Measurements from ENCODE around the gene BBOX1. TPM values are rescaled to one million over a fixed set of nuclear protein-coding genes. Genes with fewer than 3 reads are reported as not detected.

The BBOX1 gene
- total RNA-seq, 1 donor from 2014 or later = 0.32 TPM

Other genes starting within 250 kb of the BBOX1 start
- 2.6 TPM for gene FIBIN, start 46.7 kb upstream of the BBOX1 start, total RNA-seq

Data from mesenteric fat pad (tissue), 1 donor.